H1 (cell line): ENCODE measurements around the gene TCF7.

Experiments
- CTCF ChIP-seq, 3 experiments: IDR thresholded peaks; 1 replicate in 2 of 3; 2 replicates in 1 of 3; pipeline versions ENCODE4 v1.5.1 to v1.6.1; 2011; ENCODE audit warnings: low read length in 3 of 3, mild to moderate bottlenecking in 3 of 3, inconsistent platforms in 2 of 3, low read depth in 1 of 3, moderate library complexity in 1 of 3; ENCODE audit not compliant: insufficient read depth in 1 of 3; ENCODE audit errors: control extremely low read depth in 1 of 3
- GABPA ChIP-seq: IDR thresholded peaks from 2 replicates; pipeline ENCODE4 v1.6.1; 2011; ENCODE audit warnings: mild to moderate bottlenecking, low read length, moderate library complexity, borderline replicate concordance; ENCODE audit not compliant: insufficient read depth
- JUND ChIP-seq: IDR thresholded peaks from 2 replicates; pipeline ENCODE4 v1.6.1; 2011; ENCODE audit warnings: mild to moderate bottlenecking, improper control_type of control experiment, low read length
- POLR2A ChIP-seq, 2 experiments: IDR thresholded peaks; 1 replicate in 1 of 2; 2 replicates in 1 of 2; pipeline ENCODE4 v1.6.1; 2011; ENCODE audit warnings: low read depth in 2 of 2, low read length in 2 of 2, mild to moderate bottlenecking in 2 of 2; ENCODE audit errors: control extremely low read depth in 1 of 2
- POLR2AphosphoS5 ChIP-seq: IDR thresholded peaks from 2 replicates; pipeline ENCODE4 v1.6.1; 2011; ENCODE audit warnings: low read depth, low read length
- SIRT6 ChIP-seq: IDR thresholded peaks from one replicate; pipeline ENCODE4 v1.7.1; 2012; ENCODE audit warnings: low read length, inconsistent platforms
- TF ChIP-seq, protein P1 (sequence below): IDR thresholded peaks from 2 replicates; pipeline ENCODE4 v1.6.1; 2011; ENCODE audit warnings: low read depth, mild to moderate bottlenecking, low read length; ENCODE audit not compliant: insufficient read depth

- TF ChIP-seq POLR2A (IDR thresholded peaks at IDR 0.05; ENCODE audit: control extremely low read depth in 1 of 2, low read depth in 2 of 2, low read length in 2 of 2), result no peak
- TF ChIP-seq JUND, result no peak
- TF ChIP-seq SIRT6, result no peak
- no peak for TF ChIP-seq CTCF (IDR thresholded peaks at IDR 0.05; ENCODE audit: control extremely low read depth in 1 of 3, insufficient read depth in 1 of 3, low read depth in 1 of 3, low read length in 3 of 3)
- no peak for TF ChIP-seq POLR2AphosphoS5
- TF ChIP-seq GABPA, result no peak
- TF ChIP-seq, protein P1, sequence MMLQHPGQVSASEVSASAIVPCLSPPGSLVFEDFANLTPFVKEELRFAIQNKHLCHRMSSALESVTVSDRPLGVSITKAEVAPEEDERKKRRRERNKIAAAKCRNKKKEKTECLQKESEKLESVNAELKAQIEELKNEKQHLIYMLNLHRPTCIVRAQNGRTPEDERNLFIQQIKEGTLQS, result no peak
These were observed 29.8 kb downstream of the TCF7 start for GRCh38 chr5:134143944-134144941.
